AG20443 (cell line): ENCODE data around the gene RTKN2.
A peak's percentile ranks its signal among the peaks of the same experiment; 100 is the strongest.

Source experiments
- DNase-seq: peaks from one replicate; pipeline ENCODE4 v3.0.0; 2012; ENCODE audit warnings: low spot score, mixed read lengths

RTKN2 gene

DNA sequence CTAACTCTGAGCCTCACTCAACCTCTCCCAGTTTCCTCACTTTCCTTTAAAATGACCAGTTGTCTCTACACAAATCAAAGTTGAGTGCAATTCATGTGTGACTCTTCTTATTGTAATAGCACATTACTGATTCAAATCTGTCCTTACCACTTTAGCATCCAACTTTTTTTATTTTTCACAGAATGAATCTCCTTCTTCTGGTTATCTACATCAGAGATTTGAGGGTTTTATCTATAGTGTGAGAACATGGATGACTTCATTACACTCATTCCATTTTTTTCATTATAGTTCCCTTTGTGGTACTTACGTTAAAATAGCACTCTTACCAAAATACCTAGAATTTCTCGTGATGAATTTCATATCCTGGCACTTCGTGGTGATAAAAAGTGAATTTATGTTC, 43.3 kb downstream of the RTKN2 start:
- no peak for DNase-seq

DNA sequence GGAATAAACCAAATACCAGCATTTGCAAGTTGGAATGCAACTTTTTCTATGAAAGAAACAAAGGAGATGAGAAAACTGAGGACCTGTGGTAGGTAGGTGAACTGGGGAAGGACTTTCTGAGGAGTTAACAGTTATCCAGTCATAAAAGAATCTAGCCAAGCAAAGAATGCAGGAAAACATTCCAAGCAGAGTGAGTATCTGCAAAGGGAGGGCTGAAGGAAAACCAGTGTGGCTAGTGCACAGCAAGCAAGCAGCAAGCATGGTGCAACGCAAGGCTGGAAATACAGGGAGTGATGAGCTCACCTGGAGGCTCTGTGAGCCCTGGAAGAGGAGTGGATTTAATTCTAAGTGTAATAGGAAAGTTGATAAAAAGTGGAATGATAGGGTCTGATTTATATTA, 44.0 kb downstream of the RTKN2 start:
- DNase-seq: peak; percentile 76

DNA sequence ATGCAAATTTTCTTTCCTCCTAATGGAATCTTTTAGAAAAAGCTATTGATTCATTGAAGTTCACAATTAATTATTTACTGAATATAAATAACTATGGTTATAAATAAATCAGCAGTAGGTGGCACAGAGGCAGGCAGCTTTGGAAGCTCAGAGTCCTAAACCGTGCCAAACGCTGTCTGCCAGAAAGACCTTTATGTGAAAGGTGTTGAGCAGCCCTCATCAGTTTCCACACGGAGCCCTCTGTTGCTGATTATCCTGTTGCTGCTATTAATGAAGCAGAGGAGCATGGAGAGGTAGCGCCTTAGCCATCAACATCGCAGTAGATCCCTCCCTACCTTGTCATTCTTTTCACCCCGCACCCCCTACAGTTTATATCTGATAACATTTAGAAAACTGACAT, 51.0 kb downstream of the RTKN2 start:
- no peak for DNase-seq

DNA sequence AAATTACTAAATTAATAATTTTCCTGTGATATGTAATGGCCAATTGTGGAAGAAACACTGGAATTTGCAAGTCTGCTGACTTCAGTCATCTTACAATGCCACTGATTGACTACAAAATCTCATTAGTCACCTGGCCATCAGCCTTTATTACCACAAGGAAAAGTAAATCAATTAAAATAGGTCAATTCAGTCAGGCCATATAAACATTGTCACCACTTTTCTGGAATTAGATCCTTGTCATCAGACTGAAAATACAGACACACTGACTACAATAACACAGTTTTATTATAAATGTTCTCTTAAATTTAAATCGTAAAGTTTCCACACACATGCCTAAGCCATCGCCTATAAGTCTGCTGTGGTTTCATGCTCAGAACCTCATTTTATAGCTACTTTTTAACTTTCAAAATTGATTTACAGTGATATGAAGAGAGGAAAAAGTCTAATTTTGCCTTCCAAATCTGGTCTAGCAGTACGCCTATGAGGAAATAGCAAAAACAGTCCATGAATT, 54.2 kb downstream of the RTKN2 start:
- DNase-seq: no peak

DNA sequence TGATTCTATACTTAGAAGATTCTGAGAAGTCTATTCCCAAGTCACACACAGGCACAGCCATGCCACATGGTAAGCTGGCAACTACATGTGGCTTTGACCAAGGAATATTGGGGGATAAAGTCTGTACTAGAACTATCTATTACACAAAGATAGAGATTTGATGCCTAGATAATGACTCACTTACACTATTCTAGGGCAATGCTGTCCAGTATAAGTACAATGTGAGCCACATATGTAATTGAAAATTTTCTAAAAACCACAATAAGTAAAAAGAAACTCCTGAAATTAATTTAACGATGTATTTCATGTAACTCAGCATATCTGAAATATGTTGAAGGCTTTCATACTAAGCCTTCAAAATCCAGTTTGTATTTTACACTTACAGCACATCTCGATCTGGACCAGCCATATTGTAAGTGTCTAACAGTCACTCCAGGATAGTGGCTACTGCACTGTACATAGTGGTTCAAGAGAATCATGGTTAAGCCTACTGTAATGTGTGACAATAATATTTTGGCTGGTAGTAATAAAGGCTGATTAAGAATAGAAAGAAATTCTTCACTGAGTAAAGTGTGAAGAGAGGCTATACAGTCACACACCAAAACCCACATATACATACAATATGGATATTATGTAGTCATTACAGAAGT, 62.8 kb downstream of the RTKN2 start:
- DNase-seq: no peak

DNA sequence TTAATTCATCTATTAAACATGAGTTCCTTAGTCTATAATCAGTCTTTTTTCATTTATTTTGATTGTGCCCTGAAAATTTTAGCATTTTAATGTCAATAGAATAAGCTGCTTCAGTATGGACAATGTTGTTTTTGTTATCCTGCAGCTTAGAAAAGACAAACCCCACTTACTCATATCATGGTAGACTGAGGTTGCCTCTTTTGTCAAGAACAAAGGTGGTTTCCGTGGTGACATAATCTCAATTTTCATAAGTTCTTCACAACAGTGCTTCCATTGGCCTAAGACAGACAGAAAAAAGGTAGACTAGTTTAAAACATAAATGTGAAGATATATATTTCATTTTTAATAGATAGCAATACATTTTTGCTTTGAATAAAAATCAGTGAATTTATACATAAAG, 69.1 kb downstream of the RTKN2 start:
- no peak for DNase-seq

DNA sequence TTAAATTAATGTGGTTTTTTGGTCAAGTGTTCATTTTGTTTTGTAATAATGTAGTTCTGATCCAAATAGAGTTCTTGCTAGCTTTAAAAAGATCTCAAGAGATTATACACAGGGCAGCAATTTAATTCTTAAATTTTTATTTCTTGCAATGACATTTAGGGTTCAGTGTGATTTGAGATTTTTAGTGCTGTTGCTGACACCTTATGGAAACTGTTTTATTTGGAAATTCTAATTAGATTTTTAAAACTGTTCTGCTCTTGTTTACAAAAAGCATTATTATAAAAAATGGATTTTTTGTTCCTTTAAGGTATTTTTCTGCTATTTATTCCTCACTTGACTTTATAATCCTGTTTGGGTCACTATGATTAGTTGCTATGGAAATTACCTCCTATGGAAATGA, 72.1 kb downstream of the RTKN2 start:
- DNase-seq: no peak

DNA sequence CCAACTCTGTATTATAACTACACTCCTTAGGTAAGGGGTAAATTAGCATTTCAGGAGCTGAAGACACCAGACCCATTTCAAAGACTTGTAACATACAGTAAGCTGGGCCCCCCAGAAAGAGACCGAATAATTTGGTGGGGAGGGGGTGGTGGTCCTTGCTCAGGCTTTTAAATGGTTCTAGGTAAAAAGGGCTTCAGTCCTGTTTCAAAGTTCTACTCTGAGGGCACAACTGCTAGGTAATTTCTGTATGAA, 73.0 kb downstream of the RTKN2 start:
- no peak for DNase-seq

DNA sequence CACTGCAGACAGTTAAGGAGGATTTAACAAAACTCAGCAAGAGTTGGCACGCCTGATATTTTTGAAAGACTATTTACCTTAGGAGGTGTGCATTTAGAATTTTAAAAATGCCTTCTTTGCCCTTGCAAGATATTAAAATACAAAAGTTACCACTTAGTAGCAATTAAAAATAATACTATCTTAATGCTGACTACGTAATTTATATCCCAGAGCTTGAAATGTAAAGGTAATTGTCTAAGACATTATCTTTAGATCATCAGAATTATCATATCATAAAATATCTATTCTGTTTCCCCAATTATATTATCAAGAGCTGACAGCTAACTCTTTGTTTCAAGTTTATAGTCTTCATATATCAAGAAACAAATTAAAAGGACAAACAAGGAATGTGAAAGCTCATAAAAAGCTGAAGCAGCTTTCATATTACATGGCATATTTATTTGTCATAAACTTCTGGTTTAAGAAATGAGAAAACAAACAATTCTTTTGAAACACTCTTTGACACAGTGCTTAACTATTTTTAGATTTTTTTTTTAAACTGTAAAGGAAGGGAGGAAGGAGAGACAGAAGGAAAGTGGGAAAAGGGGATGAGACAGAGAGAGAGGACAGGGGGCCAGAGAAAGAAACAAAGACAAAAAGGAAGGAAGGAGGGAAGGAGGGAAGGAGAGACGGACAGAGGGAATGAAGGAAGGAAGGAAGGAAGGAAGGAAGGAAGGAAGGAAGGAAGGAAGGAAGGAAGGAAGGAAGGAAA, 73.5 kb downstream of the RTKN2 start:
- no peak for DNase-seq

DNA sequence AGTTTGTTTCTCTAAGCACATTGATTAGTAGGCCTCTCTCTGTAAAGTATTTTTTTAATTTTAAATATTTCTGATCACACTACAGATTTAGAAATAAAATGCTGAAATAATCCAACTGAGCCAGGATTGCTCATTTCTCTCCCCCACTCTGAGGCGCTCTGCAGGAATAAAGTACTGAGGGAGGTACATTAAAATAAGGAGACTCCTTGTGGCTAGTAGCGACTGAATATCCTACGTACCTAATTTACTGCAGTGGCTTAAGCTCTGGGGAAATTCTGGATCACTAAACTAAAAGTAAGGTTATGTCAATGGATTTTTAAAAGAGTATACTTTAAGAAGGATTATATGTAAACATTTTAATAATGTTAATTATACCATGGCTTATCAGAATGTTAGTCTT, 75.2 kb downstream of the RTKN2 start:
- no peak for DNase-seq

DNA sequence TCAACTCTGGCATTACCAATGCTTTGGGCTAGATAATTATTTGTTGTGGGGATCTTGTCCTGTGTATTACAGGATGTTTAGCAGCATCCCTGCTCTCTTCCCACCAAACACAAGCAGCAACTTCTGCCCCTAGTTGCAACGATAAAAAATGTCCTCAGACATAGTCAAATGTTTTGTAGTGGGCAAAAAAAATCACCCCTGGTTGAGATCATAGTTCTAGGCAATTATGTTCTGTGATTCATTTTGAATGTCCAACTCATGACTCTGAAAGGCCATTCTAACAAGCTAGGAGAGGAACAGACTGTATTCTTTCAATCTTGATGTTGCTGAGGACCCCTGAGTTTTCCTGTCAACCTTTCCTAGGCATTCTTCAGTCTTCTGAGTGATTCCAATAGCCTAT, 79.5 kb downstream of the RTKN2 start:
- DNase-seq: no peak

DNA sequence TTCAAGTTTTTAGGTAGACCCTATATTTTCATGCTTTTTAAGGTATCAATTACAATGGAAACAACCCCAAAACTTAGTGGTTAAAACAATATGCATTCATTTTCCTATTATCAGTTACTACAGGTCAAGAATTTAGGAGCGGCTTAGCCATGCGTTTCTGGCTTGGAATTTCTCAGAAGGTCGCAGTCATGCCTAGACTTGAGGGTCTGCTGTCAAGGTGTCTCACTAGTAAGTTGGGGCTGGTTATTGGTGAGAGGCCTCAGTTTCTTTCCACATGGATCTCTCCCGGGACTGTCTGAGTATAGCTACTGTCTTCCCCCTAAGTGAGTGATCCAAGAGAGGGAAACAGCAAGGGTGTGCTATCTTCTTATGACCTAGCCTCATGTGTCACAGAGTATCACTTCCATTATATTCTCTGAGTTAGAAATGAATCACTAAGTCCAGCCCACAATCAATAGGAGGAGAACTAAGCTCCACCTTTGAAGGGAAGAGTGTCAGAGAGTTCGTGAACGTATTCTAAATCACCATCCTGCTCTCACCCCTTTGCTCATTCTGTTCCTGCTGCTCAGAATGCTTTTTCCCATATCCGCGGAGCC, 80.5 kb downstream of the RTKN2 start:
- DNase-seq: no peak

DNA sequence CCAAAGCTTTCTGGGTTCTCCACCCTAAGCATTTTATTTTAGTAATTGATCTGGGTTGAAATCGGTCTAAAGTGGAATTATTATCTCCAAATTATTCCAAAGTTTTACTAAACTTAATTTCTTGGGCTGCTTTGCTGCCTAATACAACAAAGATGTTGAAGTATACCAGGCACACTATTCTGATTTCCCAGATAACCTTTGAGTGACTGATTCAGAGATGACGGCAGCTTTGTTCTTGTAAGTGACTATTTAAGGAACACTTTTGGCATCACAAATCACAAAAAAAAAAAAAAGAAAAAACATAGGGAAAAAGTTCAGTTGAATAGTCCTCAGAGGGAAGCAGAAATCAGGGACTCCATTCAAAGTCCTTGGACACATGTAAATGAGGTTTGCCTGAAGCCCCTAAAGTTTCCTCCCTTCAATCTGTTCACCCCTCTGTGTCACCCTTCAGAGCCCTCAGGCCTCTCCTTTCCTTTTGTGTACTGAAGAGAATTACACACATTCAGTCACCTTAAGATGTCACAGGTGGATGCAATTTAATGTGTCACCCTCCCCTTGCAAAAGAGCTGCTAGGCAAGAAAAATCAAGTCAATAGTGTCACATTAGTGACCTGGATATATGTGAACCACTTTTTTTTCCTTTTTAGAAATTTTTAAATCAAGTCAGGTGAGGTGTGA, 81.5 kb downstream of the RTKN2 start:
- DNase-seq: no peak

DNA sequence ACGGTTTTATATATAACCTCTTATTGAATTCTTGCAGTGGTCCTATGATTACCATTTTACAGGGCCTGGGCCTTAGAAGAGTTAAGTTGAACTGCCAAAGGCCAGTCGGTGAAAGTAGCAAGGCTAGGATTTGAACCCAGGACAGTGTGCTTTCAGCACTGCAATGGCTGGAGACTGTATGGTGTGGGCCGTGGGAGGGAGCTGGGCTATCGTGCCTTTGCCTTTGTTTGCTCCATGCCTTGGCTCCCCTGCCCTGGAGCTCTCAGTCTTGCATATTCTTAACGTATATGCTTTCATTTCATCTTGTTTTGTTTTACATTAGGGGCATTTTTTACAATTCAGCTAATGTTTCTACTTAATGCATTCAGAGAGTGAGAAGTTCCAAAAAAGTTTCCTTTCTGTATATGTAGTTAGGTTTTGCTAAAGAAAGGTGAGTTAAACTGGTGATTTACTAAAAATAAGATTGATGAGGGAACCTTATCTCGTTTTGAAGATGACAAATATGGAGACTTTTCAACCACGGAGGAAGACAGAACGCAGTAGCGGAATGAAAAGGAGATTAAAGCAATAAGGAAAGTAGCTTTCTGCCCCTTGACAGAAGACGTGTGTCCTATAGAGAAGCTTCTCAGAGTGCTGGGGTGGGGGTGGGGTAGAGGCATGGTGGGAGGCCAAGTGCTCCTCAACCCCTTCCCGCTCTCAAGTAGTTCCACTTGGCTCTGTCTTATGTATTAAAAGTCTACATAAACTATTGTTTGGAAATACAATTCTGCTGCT, 82.5 kb downstream of the RTKN2 start:
- no peak for DNase-seq

DNA sequence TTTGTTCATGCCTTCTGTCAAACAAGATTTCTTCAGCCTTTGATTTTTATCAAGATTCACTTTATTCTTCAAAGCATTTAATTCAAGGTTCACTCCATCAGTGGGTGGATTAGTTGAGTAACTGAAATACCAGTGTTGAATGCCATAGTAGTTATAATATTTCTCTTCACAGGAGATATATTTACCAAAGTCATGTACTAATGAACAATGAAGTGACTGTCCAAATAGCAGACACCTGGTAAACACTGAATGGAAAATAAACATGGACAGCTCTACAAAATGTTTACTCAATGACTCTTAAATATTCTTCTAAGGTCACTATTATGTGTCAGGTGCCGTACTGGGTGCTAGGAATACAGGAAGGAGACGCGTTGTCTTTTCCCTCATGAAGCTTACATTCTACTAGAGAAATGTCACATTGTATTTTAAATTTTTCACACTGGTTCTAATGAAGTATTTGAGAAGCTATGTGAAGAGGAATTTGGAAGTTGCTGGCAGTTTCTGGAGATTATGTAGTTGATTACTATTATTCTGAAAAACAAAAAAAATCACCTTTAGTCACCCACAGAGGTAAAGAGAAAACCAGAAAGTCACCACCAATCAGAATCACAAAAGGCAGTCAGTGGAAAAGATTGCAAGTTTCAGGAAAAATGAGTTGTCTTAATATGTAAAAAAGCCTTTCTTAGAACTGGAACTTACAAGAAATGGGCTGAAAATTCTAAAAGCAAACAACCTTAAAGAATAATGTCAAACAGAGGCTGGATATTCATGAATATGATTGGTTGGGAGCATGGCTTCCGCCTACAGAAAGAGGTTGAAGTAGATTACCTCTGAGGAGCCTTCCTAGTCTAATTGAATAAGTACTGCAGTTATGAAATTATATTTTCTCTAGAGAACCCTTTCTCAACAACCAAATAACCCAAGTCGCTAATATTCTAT, 84.5 kb downstream of the RTKN2 start:
- DNase-seq: no peak

DNA sequence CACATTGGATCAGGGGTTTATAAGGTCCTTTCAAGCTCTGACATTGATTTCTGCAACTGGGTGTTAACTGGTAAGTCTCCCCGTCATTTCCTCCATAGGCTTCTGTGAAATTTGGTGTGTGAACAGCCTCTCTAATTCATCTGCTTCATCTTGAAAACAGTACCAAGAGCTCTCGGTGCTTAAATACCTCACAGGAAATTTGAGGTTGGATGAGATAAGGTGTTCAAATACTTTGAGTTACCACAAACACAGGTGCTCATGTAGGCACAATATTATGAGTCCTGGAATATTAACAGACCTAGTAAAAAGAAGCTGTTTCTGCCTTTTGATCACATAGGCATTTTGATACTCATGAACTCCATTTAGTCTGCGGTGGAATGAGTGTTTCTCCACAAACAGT, 85.2 kb downstream of the RTKN2 start:
- DNase-seq: no peak

DNA sequence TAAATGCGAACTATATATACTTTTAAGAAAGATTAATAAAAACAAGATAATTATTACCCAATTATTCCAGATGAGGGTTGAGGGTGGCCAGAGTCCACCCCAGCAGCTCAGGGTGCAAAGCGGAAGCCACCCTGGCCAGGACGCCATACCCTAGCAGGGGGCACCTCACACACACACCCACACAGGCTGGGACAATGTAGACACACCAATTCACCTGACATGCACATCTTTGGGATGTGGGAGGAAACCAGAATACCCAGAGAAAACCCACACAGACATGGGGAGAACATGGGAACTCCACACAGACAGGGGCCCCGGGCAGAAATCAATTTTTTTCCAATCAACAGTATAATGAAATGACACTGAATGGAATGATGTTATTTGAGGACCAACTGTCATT, 86.0 kb downstream of the RTKN2 start:
- DNase-seq: no peak

DNA sequence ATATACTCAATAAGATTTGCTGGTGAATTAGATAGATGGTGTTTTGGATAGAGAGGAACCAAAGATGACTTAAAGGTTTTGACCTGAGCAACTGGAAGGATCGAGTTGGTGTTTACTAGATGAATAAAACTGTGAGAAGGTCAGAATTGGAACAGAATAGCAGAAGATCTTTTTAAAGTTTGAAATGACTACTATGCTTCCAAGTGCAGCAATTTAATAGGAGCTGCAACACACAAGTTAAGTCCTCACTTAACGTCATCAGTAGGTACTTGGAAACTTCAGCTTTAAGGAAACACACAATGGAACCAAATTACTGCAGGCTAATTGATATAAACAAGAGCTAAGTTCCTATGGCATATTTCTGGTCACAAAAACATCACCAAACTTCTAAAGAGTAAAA, 86.5 kb downstream of the RTKN2 start:
- no peak for DNase-seq

DNA sequence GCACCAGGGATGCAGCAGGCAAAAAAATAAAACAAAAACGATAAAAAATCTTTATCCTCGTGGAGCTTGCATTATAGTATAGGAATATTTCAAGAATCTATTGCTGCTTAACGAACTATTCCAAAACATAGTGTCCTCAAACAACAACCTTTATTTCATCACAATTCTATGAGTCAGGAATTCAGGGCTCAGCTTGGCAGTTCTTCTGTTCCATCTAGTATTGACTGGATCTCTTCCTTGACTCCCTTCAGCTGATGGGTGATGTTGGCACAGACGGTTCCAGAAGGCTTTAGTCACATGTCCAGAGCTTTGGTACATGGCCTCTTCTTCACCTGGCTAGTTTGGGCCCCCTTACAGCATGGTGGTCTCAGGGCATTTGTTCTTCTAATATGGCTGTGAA, 88.0 kb downstream of the RTKN2 start:
- no peak for DNase-seq

DNA sequence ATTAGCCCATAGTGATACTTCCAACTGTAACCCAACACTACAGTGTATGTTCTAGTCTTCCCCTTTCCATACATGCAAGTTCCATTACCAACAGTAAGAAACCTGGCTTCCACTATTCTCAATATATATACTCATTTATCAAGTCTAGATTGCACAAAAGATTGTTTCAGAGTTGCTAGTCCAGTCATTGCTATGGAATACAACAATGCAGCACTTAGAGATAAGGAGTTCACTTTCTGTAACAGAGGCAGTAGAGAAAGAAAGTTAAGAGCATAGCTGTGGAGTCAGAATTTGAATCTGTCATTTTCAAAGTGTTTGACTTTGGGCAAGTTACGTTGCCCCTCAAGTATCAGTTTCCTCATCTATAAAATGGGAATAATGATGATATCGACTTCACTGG, 90.1 kb downstream of the RTKN2 start:
- no peak for DNase-seq

DNA sequence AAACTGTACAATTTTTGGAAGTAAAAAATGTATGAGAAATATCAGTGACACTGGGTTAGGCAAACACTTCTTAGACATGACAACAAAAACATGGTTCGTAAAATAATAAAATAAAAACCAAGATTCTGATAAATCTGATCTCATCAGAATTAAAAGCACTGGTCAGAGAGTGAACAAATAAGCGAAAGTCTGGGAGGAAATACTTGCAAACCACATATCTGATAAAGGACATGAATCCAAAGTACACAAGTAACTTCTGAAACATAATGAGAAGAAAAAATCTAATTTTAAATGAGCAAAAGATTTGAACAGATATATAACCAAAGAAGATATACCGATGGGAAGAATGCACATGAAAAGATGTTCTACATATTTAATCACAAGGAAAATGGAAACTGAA, 91.5 kb downstream of the RTKN2 start:
- DNase-seq: no peak
